ENCODE measurements around the gene TCF7L2. TPM values are rescaled to one million over a fixed set of nuclear protein-coding genes. Genes with fewer than 3 reads are reported as not detected.

Gene TCF7L2
- total and polyA plus RNA-seq, 4 donors: 9.1 to 32.3 (median 21.4) TPM

DNA sequence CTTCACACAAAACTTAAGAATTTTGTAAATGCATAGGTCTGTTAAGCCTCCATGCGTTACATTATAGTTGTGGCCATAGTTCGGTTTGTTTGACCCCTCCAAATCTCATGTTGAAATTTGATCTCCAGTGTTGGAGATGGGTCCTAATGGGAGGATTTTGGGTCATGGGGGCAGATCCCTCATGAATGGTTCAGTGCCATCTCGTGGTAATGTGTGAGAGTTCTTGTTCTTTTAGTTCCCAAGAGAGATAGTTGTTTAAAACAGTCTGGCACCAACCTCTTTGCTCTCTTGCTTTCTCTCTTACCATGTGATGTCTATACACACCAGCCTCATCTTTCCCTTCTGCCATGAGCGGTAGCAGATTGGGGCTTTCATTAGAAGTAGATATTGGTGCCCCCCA lies 264.3 kb downstream of the TCF7L2 start:
- no peak overlapping the region for H3K9ac ChIP-seq (ENCODE audit: insufficient read depth in 1 of 2, low read length in 2 of 2)
- no peaks in the 10 kb centered on the region for H3K36me3 ChIP-seq (ENCODE audit: control insufficient read depth in 4 of 4, insufficient read depth in 4 of 4, low read length in 4 of 4)
- H3K4me1 ChIP-seq (ENCODE audit: control insufficient read depth in 5 of 5, insufficient read depth in 5 of 5, low read length in 5 of 5): no peaks in the 10 kb centered on the region
- H3K27ac ChIP-seq (ENCODE audit: low read depth in 1 of 2, low read length in 1 of 2): no peak overlapping the region
- DNase-seq (no peak), ATAC-seq (ENCODE audit: insufficient read depth, low FRiP score) (no peak)
- TF ChIP-seq CTCF (IDR thresholded peaks at IDR 0.05; ENCODE audit: control extremely low read depth, extremely low read depth): no peak
- 84 to 90% methylated on average over 4 of the region's 4 CpGs for WGBS, 2 donors
- H3K4me3 ChIP-seq: no peak overlapping the region
- H3K27me3 ChIP-seq (ENCODE audit: control insufficient read depth in 3 of 3, insufficient read depth in 3 of 3, low read length in 2 of 3): no peaks in the 10 kb centered on the region
- no peaks in the 10 kb centered on the region for H3K9me3 ChIP-seq (ENCODE audit: control insufficient read depth in 4 of 4, insufficient read depth in 3 of 4, low read length in 3 of 4)

- H3K4me3 ChIP-seq: no peak overlapping the region
- H3K9ac ChIP-seq (ENCODE audit: insufficient read depth in 1 of 2, low read length in 2 of 2): no peak overlapping the region
- no peak for DNase-seq
- no peaks in the 10 kb centered on the region for H3K9me3 ChIP-seq (ENCODE audit: control insufficient read depth in 4 of 4, insufficient read depth in 3 of 4, low read length in 3 of 4)
- no peaks in the 10 kb centered on the region for H3K36me3 ChIP-seq (ENCODE audit: control insufficient read depth in 4 of 4, insufficient read depth in 4 of 4, low read length in 4 of 4)
- whole genome bisulfite sequencing, 2 donors: 36 to 37% methylated on average over 3 of the region's 3 CpGs
- no peaks in the 10 kb centered on the region for H3K27me3 ChIP-seq (ENCODE audit: control insufficient read depth in 3 of 3, insufficient read depth in 3 of 3, low read length in 2 of 3)
- TF ChIP-seq CTCF (IDR thresholded peaks at IDR 0.05; ENCODE audit: control extremely low read depth, extremely low read depth): no peak
- H3K4me1 ChIP-seq (ENCODE audit: control insufficient read depth in 5 of 5, insufficient read depth in 5 of 5, low read length in 5 of 5): no peaks in the 10 kb centered on the region
- ATAC-seq (ENCODE audit: insufficient read depth, low FRiP score): no peak
- no peak overlapping the region for H3K27ac ChIP-seq (ENCODE audit: low read depth in 1 of 2, low read length in 1 of 2)
These were observed 266.1 kb downstream of the TCF7L2 start for GRCh38 chr10:113216102-113216501.
